Measurements from ENCODE around the gene FOXF1. TPM values are rescaled to one million over a fixed set of nuclear protein-coding genes. Genes with fewer than 3 reads are reported as not detected.

The FOXF1 gene
- polyA plus RNA-seq, 3 donors, result 0.03 to 0.06 TPM; not detected in 1

DNA sequence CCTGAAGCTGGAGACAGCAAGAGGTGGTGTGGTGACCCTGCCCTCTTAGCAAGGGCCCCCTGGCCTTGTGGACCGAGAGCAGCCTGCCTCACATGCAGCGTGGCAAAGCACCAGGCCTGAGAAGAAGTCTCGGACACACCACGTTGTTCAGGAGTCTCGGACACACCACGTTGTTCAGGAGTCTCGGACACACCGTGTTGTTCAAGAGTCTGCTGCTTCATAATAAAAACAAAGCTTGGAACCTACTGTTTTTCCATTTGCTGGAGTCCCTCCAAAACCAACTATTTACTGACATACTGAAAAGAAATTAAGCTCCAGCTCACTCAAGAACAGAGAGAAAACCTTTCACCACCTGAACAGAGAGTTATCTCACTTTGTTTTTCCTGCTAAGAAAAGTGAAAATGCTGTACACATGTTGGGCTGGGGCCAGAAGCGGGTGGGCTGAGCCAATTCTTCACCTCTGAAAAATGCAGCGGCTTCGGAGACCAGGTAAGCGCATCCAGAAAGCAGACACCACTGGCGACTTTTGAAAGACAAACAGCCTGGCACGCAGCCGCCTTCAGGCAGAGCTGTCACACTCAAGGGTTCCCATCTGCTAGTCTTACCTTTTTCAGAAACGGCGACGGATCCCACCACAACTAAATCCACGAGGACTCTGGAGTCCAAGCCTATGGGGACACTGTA lies 35.8 kb downstream of the FOXF1 start:
- no peak for DNase-seq (ENCODE audit: extremely low read depth in 1 of 11, low read depth in 9 of 11, low spot score in 4 of 11)

GRCh38 chr16:86546638-86547013 lies 36.3 kb downstream of the FOXF1 start:
- no peak for DNase-seq (ENCODE audit: extremely low read depth in 1 of 11, low read depth in 9 of 11, low spot score in 4 of 11)

DNA sequence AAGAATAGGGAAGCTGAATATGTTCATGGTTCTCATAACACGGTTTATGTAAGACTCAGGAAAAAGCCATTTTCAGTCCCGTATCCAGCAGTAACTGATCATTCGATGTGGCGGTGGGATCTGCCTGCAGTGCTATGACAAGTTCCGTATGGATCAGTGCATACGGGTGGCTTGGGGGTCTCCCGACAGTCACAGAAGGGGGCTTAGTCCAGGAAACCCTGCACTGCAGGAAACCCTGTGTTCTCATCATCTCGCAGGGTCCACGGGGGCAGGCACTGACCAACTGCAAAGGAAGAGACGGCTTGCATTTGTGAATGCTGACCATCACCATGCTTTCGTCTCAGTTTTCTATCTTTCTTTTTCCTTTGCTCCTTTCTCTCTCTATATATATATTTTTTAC lies 37.0 kb downstream of the FOXF1 start:
- no peak for DNase-seq (ENCODE audit: extremely low read depth in 1 of 11, low read depth in 9 of 11, low spot score in 4 of 11)

DNA sequence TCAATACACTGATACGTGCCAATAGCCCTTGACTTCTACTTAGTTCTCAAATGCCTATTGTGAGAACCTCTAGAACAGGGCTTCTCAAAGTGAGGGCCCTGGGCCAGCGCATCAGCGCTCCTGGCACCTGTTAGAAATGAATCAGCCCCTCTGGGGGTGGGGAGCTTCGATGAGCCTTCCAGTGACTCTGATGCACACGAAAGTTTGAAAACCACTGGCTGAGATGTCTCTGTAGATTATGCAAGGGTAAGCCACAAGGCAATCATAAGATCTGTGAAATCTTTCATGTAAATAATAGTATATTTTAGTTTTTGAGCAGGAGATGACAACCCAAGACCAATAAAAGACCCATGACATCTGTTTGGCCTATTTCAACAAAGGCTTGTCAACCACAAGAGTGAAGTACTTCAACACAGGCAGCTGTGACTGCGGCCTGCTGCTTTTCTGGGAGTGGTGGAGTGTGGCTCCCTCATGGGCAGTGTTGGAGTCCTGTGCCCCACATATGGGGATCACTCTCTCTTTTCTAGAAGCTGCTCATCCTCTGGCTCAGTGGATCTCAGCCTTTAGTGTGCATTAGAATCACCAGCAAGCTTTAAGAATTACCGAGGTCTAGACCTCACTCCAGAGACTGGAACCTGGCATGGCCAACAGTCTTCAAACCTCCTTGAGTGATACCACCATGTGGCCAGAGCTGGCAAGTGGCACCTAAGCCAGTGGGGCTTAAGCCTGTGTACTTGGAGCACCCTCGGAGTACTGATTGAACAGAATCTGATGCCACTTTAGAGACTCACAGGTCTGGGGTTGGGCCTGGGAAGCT lies 39.0 kb downstream of the FOXF1 start:
- no peak for DNase-seq (ENCODE audit: extremely low read depth in 1 of 11, low read depth in 9 of 11, low spot score in 4 of 11)

DNA sequence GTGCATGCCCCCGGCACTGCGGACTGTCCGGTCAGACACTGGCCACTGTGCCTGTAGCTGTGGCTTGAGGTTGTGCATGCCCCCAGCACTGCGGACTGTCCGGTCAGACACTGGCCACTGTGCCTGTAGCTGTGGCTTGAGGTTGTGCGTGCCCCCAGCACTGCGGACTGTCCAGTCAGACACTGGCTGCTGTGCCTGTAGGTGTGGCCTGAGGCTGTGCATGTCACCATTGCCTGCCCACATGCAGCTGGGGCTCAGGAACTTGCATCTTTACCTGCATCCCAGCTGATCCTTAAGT lies 39.5 kb downstream of the FOXF1 start:
- no peak for DNase-seq (ENCODE audit: extremely low read depth in 1 of 11, low read depth in 9 of 11, low spot score in 4 of 11)

DNA sequence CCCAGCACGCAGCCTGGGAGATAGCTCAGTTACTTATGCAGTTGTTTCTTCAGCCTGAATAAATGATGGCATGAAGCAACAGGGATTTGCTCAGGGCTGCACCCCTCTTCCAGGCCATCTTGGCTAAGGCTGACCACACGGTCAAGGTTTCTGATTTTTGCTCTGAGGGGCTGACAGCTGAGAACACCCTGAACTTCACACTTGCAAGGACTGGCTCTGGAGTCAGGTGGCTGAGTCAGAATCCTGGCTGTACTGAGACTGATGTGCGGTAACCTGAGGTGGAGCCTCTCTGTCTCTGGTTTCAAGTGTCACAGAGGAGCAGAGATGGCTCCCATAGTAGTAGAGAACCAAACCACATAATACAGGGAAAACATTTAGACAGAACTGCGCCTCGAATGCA lies 40.0 kb downstream of the FOXF1 start:
- DNase-seq (ENCODE audit: extremely low read depth in 1 of 11, low read depth in 9 of 11, low spot score in 4 of 11), result no peak

DNA sequence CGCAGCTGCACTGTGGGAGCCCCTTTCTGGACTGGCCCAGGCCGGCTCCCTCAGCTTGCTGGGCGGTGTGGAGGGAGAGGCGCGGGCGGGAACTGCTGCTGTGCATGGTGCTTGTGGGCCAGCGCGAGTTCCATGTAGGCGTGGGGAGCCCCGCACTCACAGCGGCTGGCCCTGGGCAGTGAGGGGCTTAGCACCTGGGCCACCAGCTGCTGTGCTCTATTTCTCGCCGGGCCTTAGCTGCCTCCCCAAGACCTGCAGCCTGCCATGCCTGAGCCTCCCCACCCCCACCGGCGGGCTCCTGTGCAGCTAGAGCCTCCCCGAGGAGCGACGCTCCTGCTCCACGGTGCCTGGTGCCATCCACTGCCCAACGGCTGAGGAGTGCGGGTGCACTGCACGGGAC lies 43.0 kb downstream of the FOXF1 start:
- no peak for DNase-seq (ENCODE audit: extremely low read depth in 1 of 11, low read depth in 9 of 11, low spot score in 4 of 11)

- peak in 1 of 11 donors; percentile 1 for DNase-seq (ENCODE audit: extremely low read depth in 1 of 11, low read depth in 9 of 11, low spot score in 4 of 11)
Observed at GRCh38 chr16:86554599-86554916, 44.2 kb downstream of the FOXF1 start.

DNA sequence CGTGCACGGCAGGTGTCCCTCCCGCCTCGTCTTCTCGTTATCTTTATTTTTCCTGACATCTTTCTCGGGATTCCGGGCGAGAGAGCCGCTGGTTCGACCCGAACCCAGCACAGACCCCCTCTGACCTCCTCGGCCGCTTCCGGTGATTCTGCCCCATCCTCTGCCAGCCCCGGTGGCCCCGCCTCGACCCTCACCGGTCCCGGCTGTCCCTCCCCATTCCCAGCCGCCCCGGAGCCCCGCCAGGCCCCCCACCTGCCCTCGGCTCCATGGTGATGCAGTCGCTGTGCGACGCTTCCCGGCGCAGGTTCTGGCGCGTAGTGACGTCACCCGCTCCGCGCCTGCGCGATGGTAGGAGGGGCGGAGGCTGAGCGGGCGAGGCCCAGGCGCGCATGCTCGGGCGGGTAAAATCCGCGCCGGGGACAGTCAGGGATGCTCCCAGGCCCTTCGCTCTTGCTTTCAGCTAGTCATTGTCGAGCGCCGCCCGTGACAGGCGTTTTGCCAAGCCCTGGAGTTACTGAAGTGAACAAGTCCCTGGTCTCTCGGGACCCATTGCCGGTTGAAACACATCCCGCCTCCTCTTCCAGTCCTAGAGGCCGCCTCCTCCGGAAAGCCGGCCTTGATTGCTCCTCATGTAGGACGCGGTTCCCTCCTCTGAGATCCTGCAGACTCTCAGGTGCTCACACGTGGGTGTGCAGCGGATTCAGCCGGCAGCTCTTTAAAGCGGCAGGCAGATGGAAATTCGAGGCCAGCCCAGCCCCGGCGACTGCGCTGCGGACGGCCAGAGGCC lies 44.8 kb downstream of the FOXF1 start, which contains the start of gene MTHFSD:
Gene MTHFSD, minus strand, starts transcription at position 319 of the 787 bp plus-strand sequence. Its CDS starts 51 bp downstream, at position 268.
- DNase-seq (ENCODE audit: extremely low read depth in 1 of 11, low read depth in 9 of 11, low spot score in 4 of 11), result peak in 10 of 11 donors; percentile 80 to 94 (median 91)

GRCh38 chr16:86555704-86556075 lies 45.4 kb downstream of the FOXF1 start:
- DNase-seq (ENCODE audit: extremely low read depth in 1 of 11, low read depth in 9 of 11, low spot score in 4 of 11), result no peak

DNA sequence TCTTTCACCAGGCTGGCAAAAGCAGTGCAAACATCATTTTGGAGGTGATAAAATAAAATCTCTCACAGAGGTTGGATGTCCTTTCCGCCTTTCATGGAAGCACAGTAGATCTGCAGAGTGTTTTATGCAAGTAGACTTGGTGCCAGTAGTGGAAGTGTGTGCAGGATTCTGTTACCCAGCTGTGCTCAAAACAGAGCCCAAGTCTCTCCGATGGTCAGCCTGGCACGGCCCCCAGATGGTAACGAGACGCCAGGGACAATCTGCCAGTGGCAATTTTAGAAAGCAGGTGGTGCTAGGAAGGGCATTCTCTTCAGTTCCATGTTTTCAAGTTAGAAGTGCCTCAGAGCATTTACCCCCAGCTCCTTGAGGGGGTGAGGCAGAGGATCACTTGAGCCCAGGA lies 46.2 kb downstream of the FOXF1 start:
- no peak for DNase-seq (ENCODE audit: extremely low read depth in 1 of 11, low read depth in 9 of 11, low spot score in 4 of 11)

DNA sequence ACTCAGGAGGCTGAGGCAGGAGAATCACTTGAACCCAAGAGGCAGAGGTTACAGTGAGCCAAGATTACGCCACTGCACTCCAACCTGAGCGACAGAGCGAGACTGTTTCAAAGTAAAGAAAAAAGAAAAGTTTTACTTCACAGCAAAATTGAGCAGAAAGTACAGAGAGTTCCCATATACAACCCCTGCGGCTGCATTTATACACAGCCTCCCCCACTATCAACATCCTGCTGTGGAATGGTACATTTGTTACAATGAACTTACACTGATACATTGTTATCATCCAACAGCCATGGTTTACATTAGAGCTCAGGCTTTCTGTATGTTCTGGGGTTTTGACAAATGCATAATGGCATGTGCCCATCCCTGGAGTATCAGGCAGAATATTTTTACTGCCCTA lies 47.3 kb downstream of the FOXF1 start:
- DNase-seq (ENCODE audit: extremely low read depth in 1 of 11, low read depth in 9 of 11, low spot score in 4 of 11), result no peak

DNA sequence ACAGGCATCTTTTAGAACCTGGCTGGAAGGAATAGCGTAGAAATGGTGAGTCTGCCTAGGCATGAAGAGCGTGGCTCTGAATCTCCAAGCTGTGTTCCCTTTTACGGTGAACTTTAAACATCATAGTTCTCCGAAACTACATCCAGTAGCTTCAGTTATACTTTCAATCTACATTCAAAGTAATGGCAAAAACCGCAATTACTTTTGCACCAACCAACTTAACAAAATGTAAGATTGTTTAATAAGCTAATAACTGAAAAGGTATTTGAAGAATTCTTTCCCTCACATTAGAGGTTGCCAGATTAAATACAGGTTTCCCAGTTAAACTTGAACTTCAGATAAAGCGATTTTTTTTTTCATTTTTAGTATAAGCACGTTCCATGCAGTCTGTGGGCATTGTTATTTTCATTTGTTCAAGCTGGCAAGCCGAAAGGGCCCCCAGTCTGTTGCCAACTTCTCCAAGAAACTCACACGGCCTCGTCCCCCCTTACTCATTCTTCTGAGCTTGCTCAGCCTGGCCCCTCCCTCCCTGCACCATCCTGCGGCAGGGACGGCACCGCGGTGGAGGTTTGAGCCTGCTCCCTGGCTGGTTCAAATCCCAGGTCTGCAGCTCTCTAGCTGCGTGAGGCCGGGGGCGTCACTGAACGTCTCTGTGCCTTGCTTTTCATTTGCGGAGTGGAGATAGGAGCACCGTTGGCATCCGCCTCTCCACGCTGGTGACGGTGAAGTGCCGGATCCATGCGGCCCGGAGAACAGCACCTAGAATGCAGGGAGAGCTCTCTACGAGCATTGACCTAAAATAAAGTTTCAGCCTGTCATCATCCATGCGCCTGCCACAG lies 48.2 kb downstream of the FOXF1 start:
- no peak for DNase-seq (ENCODE audit: extremely low read depth in 1 of 11, low read depth in 9 of 11, low spot score in 4 of 11)

DNA sequence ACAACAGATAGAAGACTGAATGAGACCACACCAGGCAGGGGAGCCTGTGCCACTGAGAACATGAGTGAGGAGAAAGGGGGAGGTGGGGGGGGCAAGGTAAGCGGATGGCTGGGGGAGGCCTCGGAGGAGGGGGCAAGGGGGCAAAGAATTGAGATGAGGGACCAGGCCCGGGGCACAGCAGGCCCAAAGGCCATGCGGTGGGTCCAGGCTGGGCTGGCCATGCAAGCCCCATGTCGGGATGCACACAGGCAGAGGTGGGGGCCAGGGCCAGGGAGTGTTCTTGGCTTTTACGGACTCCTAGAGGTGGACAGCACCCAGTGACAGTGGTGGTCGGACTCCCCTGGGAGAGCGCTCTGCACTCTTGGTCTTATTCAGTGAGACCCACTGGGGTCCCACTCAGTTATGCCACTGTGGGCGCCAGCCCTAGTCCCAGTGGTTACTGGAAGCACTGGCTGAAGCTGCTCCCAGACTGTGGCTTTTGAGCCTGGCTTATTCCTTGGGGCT lies 49.5 kb downstream of the FOXF1 start:
- no peak for DNase-seq (ENCODE audit: extremely low read depth in 1 of 11, low read depth in 9 of 11, low spot score in 4 of 11)

DNA sequence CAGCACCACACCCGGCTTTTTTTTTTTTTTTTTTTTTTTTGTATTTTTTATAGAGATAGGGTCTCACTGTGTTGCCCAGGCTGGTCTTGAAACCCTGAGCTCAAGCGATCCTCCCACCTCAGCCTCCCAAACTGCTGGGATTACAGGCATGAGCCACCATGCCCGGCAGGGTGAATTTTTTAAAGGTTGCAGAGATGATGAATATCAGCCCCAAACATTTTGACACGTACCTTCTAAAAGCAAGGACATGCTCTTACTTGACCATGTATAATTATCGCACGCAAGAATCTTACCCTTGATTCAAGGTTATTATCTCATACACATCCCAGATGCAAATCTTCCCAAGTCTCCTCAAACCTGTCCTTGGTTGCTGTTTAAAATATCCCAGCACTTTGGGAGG lies 52.0 kb downstream of the FOXF1 start:
- no peak for DNase-seq (ENCODE audit: extremely low read depth in 1 of 11, low read depth in 9 of 11, low spot score in 4 of 11)

DNA sequence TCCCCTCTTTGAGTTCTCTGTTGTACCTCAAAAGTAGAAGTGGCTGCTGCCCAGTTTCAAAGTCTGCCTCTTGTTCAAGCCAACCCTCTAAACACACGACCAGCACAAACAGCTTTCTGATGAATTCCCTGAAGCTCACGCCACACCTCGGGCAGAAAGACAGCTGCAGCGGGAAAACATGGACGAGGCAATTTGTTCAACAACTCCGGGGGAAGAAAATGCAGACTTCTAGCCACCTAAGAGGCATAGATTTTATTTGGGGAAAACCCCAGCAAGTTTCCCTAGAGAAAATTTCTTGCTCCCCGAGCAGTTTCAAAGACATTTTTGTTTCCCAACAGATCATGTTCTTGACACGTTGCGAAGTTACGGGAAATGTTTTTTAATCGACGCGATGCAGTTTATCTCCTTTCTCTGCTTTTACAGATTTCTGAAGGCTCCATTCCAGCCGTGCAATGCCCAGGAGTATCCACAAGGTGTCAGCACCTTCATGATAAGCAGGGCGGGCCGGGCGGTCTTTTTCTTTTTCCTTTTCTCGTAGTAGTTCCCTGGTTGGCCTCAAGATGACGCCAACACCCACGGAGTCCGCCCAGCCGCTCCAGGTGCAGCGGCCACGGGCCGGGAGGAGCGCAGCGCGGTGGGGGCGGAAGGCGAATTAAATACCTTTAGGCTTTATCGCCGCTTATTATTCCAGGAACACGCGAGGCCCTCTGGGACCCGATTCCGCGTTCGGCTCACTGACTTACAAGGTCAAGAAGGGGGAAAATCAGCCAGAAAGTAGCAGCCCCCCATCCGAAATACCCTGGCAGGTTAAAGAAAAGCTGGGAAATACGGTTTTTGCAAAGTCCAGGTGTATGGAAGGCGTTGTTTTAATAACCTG lies 53.4 kb downstream of the FOXF1 start:
- peak in 10 of 11 donors; percentile 82 to 92 (median 89) for DNase-seq (ENCODE audit: extremely low read depth in 1 of 11, low read depth in 9 of 11, low spot score in 4 of 11)
